NCI-H2196 treated with DMSO at 0.1 percent for 48 hours (cell line): ENCODE measurements around the gene ZNF92.
"Not testable (repeated sequence)": the region's sequence is repeated elsewhere in the genome, so short reads cannot be mapped to it uniquely, and the experiment has no call there.

Experiments used
- DNase-seq: peaks from one replicate; lab custom pipeline; 2025; ENCODE audit not compliant: unreplicated experiment; lab: John Stamatoyannopoulos, UW

The ZNF92 gene

GRCh38 chr7:65423286-65423685, 49.6 kb downstream of the ZNF92 start:
- not testable (repeated sequence) for DNase-seq

GRCh38 chr7:65429642-65430343, 56.1 kb downstream of the ZNF92 start:
- no peak for DNase-seq

GRCh38 chr7:65430344-65431186, 56.9 kb downstream of the ZNF92 start:
- DNase-seq = no peak

DNA sequence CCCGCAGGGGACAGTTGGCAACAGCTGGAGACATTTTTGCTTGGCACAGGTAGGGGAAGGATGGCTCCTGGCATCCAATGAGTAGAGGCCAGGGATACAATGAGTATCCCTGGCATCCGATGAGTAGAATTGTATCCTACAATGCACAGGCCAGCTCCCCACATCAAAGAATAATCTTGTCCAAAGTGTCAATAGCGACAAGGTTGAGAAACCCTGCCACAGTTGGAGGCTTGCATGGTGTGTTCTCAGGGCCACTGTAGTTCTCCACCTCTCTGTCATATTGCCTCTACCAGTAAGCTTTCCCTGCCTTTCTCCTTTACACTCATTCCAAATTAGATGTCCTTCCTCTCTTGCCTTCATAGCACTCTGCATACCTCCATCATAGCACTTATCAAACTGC, 60.7 kb downstream of the ZNF92 start:
- no peak for DNase-seq

- no peak for DNase-seq
These were observed 62.5 kb downstream of the ZNF92 start for GRCh38 chr7:65436163-65436562.

DNA sequence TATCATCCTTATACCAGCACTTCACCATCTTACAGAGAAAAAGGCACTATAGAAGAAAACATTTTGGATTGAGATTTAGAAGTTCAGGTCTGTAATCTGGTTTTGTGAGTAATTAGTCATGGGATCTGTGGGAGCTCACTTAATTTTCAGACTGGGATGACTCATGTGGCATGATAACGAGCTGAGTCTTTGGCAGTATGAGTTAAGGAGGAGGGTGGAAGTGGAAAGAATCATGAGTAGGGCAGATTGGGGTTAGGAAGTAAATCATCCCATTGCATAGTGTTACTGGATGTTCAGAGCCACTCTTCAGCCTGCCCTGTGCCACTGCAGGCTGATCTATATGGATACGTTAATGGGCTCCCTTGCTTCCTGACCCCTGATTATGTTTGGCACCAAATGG, 64.9 kb downstream of the ZNF92 start:
- DNase-seq = no peak

- DNase-seq = no peak
These were observed 67.4 kb downstream of the ZNF92 start for GRCh38 chr7:65441010-65441409.

DNA sequence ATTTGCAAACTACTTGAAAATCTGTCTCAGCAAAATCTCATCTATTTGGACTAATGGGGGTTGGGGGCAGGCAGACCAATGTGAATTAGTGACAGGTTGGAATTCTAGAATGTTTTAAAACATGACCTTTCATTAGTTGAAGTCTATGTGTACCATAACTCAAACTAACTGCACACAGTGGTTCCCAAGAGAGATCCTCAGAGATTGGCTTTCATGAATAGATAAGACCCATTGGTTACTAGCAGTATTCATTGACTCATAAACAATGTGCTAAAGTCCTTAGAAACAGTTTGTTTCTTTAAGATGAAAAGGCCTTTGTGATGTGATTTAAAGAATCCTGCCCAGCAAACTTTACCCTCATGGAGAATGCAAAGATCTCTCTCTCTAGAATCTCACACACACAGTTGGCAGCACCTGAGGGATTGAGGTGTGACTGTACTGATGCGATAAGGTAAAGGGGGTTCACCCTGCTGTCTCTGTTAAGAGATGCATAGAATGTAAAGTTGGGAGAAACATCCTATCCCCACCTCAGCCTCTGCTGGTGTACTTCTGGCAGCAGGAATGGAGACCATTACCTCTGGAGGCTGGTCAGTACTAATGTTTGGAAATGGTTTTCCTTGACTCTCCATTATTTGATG, 70.7 kb downstream of the ZNF92 start:
- no peak for DNase-seq

DNA sequence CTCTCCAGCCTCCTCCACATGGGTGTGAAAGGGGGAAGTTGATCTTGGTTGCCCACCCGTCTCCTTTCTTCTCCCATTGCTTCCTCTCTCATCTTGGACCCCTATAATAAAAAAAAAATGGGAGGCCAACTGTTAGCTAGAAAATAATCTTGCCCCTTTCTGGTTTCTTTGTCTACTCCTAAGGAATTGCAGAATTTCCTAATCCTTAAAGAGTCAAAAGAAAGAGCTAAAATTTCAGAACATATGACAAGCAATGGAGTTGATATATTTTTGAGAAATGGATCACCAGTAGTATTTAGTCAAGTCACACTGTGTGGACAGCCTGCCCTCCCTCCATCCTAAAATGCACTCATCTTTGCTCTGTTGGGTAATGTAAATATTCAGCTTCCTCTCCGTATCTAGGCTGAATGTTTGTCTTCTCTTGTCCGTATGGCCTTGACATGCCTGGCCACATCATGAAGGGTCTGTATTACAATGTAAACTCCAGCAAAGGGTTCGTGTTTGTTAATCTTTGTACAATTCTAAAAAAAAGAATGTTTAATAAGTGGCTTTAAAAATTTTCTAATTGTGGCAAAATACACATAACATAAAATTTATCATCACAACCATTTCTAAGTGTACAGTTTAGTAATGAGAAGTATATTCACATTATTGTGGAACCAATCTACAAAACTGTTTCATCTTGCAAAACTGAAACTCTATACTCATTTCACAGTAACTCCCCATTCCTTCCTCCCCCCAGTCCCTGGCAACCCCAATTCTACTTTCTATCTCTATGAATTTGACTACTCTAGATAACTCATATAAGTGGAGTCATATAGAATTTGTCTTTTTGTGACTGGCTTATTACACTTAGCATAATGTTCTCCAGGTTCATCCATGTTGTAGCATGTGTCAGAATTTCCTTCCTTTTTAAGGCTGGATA, 71.5 kb downstream of the ZNF92 start:
- DNase-seq = peak; percentile 30

DNA sequence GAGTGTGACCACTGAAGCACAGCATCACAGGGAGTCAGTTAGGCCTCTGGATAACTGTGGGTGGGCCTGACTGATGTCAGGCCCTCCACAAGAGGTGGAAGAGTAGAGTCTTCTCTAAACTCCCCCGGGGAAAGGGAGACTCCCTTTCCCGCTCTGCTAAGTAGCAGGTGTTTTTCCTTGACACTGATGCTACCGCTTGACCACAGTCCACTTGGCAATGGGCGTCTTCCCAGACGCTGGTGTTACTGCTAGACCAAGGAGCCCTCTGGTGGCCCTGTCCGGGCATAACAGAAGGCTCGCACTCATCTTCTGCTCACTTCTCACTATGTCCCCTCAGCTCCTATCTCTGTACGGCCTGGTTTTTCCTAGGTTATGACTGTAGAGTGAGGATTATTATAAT, 73.4 kb downstream of the ZNF92 start:
- not testable (repeated sequence) for DNase-seq

DNA sequence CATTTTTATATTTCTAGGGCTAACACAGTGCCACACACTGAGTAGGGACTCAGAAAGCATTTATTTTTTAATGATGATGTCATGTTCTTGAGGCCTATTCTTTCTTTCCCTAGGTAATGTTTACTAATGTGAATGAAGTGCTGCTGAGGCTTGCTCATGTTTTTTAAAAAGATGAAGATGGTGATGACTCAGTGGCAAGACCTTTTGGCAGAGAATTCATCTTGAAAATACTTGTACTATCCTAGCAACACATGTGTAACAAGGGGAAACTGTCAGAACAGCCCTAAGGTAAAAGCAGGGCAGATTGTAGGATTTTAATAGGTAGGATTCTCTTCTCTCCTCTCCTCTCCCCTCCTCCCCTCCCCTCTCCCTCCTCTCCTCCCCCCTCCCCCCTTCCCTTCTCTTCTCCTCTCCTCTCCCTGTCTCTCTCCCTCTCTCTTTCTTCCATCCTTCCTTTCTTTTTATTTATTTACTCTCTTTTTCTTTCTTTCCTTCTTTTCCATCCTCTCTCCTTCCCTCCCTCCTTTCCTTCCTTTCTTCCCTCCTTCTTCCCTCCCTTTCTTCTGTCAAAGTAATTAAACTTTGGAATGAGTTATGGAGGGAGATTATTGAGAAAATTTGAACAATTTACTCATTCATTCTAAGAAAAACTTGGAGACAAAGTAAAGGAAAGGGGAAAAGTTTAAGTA, 75.3 kb downstream of the ZNF92 start:
- DNase-seq = no peak

- no peak for DNase-seq
These were observed 75.8 kb downstream of the ZNF92 start for GRCh38 chr7:65449505-65449852.
